KMS-11 (cell line): ENCODE measurements around the gene PTPN5.

Experiments
- H2AFZ ChIP-seq: fragments of 200-600 bp; sonication (generic); 2 replicates; pipeline ENCODE4 v1.6.1; 2016; ENCODE audit warnings: antibody characterized with exemption, mixed run types, low read depth
- H3K27ac ChIP-seq: fragments of 200-600 bp; sonication (generic); 2 replicates; pipeline ENCODE4 v1.6.1; 2016; ENCODE audit warnings: mild to moderate bottlenecking, mixed run types
- H3K27me3 ChIP-seq: fragments of 200-600 bp; sonication (generic); 2 replicates; pipeline ENCODE4 v1.6.1; 2017; ENCODE audit warnings: mild to moderate bottlenecking, low read depth, mixed run types, moderate library complexity; ENCODE audit not compliant: insufficient read depth
- H3K36me3 ChIP-seq: fragments of 200-600 bp; sonication (generic); 2 replicates; pipeline ENCODE4 v1.6.1; 2017; ENCODE audit warnings: mild to moderate bottlenecking, mixed run types; ENCODE audit not compliant: insufficient read depth
- H3K4me1 ChIP-seq: fragments of 200-600 bp; sonication (generic); 2 replicates; pipeline ENCODE4 v1.6.1; 2016; ENCODE audit warnings: mild to moderate bottlenecking, low read depth, mixed run types; ENCODE audit not compliant: poor library complexity, severe bottlenecking
- H3K4me2 ChIP-seq: fragments of 200-600 bp; sonication (generic); 2 replicates; pipeline ENCODE4 v1.7.0; 2016; ENCODE audit warnings: mild to moderate bottlenecking, mixed run types
- H3K4me3 ChIP-seq: fragments of 200-600 bp; sonication (generic); IDR thresholded peaks from 2 replicates; pipeline ENCODE4 v1.6.1; 2017; ENCODE audit warnings: low read depth, low read length, mixed read lengths; ENCODE audit not compliant: insufficient read depth
- H3K79me2 ChIP-seq: fragments of 200-600 bp; sonication (generic); 2 replicates; pipeline ENCODE4 v1.6.1; 2016; ENCODE audit warnings: low read depth, mixed run types; ENCODE audit not compliant: insufficient read depth
- H3K9ac ChIP-seq: fragments of 200-600 bp; sonication (generic); 2 replicates; pipeline ENCODE4 v1.6.1; 2016; ENCODE audit warnings: mild to moderate bottlenecking, mixed run types
- H4K20me1 ChIP-seq: fragments of 200-600 bp; sonication (generic); 2 replicates; pipeline ENCODE4 v1.6.1; 2016; ENCODE audit warnings: mild to moderate bottlenecking, mixed run types; ENCODE audit not compliant: insufficient read depth
- CTCF ChIP-seq: fragments of 200-600 bp; sonication (generic); conservative IDR thresholded peaks from 2 replicates; pipeline ENCODE4 v1.6.1; 2017; ENCODE audit warnings: low read depth, mild to moderate bottlenecking, antibody characterized with exemption, low read length, moderate library complexity, mixed read lengths

PTPN5 gene

GRCh38 chr11:18761741-18762140 is 29.9 kb downstream of the PTPN5 start:
- Histone ChIP-seq H3K36me3 (no peaks in the 10 kb centered on the region), H3K79me2 (no peaks in the 10 kb centered on the region), H4K20me1 (no peaks in the 10 kb centered on the region), H3K27ac (no peak overlapping the region), H3K27me3 (no peaks in the 10 kb centered on the region), H3K4me3 (no peak overlapping the region), H3K4me1 (no peaks in the 10 kb centered on the region), H2AFZ (no peak overlapping the region), H3K4me2 (no peak overlapping the region), H3K9ac (no peak overlapping the region)
- TF ChIP-seq CTCF, result no peak

- Histone ChIP-seq H3K4me2 (no peak overlapping the region), H3K27ac (no peak overlapping the region), H3K27me3 (no peaks in the 10 kb centered on the region), H3K79me2 (no peaks in the 10 kb centered on the region), H3K9ac (no peak overlapping the region), H2AFZ (no peak overlapping the region), H3K36me3 (no peaks in the 10 kb centered on the region), H3K4me3 (no peak overlapping the region), H4K20me1 (no peaks in the 10 kb centered on the region), H3K4me1 (no peaks in the 10 kb centered on the region)
- no peak for TF ChIP-seq CTCF
Measured at GRCh38 chr11:18761144-18761543, 30.5 kb downstream of the PTPN5 start.

GRCh38 chr11:18757811-18758210 is 33.8 kb downstream of the PTPN5 start:
- Histone ChIP-seq H3K27ac (no peak overlapping the region), H3K4me1 (no peaks in the 10 kb centered on the region), H3K36me3 (no peaks in the 10 kb centered on the region), H3K4me3 (no peak overlapping the region), H3K4me2 (no peak overlapping the region), H3K79me2 (no peaks in the 10 kb centered on the region), H4K20me1 (no peaks in the 10 kb centered on the region), H3K27me3 (no peaks in the 10 kb centered on the region), H3K9ac (no peak overlapping the region), H2AFZ (no peak overlapping the region)
- no peak for TF ChIP-seq CTCF

GRCh38 chr11:18756889-18757288 is 34.7 kb downstream of the PTPN5 start:
- Histone ChIP-seq H3K36me3 (no peaks in the 10 kb centered on the region), H3K4me1 (no peaks in the 10 kb centered on the region), H3K27ac (no peak overlapping the region), H3K79me2 (no peaks in the 10 kb centered on the region), H3K27me3 (no peaks in the 10 kb centered on the region), H3K9ac (no peak overlapping the region), H4K20me1 (no peaks in the 10 kb centered on the region), H2AFZ (no peak overlapping the region), H3K4me3 (no peak overlapping the region), H3K4me2 (no peak overlapping the region)
- no peak for TF ChIP-seq CTCF

- H4K20me1 ChIP-seq, result no peaks in the 10 kb centered on the region
- H3K27me3 ChIP-seq, result no peaks in the 10 kb centered on the region
- TF ChIP-seq CTCF, result no peak
- H2AFZ ChIP-seq, result no peak overlapping the region
- no peaks in the 10 kb centered on the region for H3K36me3 ChIP-seq
- no peak overlapping the region for H3K9ac ChIP-seq
- no peak overlapping the region for H3K4me2 ChIP-seq
- no peak overlapping the region for H3K4me3 ChIP-seq
- no peaks in the 10 kb centered on the region for H3K4me1 ChIP-seq
- no peaks in the 10 kb centered on the region for H3K79me2 ChIP-seq
- no peak overlapping the region for H3K27ac ChIP-seq
Measured at GRCh38 chr11:18754308-18754707, 37.3 kb downstream of the PTPN5 start.
